H9 (cell line): ENCODE measurements around the gene SLC17A3. TPM values are rescaled to one million over a fixed set of nuclear protein-coding genes. Genes with fewer than 3 reads are reported as not detected.

Source experiments
- DNase-seq: peaks from one replicate; pipeline ENCODE4 v3.0.0-alpha.2; 2017
- H2AFZ ChIP-seq: one replicate; pipeline ENCODE4 v1.6.1; 2013; ENCODE audit warnings: mild to moderate bottlenecking, low read length, control low read depth, moderate library complexity
- H2AK5ac ChIP-seq: 2 replicates; pipeline ENCODE4 v1.6.1; 2013; ENCODE audit warnings: low read length, control low read depth, mixed read lengths; ENCODE audit not compliant: insufficient read length
- H2BK120ac ChIP-seq: one replicate; pipeline ENCODE4 v1.6.1; 2013; ENCODE audit warnings: low read depth, mild to moderate bottlenecking, low read length, control low read depth, inconsistent platforms; ENCODE audit not compliant: poor library complexity, severe bottlenecking
- H2BK12ac ChIP-seq: 2 replicates; pipeline ENCODE4 v1.6.1; 2013; ENCODE audit warnings: low read length, control low read depth, mixed read lengths, low read depth; ENCODE audit not compliant: insufficient read length
- H2BK15ac ChIP-seq: 2 replicates; pipeline ENCODE4 v1.6.1; 2013; ENCODE audit warnings: low read depth, low read length, control low read depth
- H2BK20ac ChIP-seq: one replicate; pipeline ENCODE4 v1.6.1; 2013; ENCODE audit warnings: low read depth, mild to moderate bottlenecking, low read length, control low read depth, inconsistent platforms; ENCODE audit not compliant: poor library complexity, severe bottlenecking
- H2BK5ac ChIP-seq: 2 replicates; pipeline ENCODE4 v1.6.1; 2013; ENCODE audit warnings: low read length, control low read depth, mixed read lengths; ENCODE audit not compliant: insufficient read length
- H3K14ac ChIP-seq: 2 replicates; pipeline ENCODE4 v1.6.1; 2013; ENCODE audit warnings: low read length, control low read depth; ENCODE audit not compliant: insufficient read depth
- H3K18ac ChIP-seq: 2 replicates; pipeline ENCODE4 v1.6.1; 2013; ENCODE audit warnings: low read depth, mild to moderate bottlenecking, mixed read lengths, low read length, control low read depth; ENCODE audit not compliant: insufficient read length
- H3K23ac ChIP-seq: 2 replicates; pipeline ENCODE4 v1.6.1; 2013; ENCODE audit warnings: low read length, control low read depth, mixed read lengths, low read depth; ENCODE audit not compliant: insufficient read length
- H3K23me2 ChIP-seq: 2 replicates; pipeline ENCODE4 v1.6.1; 2013; ENCODE audit warnings: low read depth, mild to moderate bottlenecking, mixed read lengths, low read length, control low read depth; ENCODE audit not compliant: insufficient read length, poor library complexity, severe bottlenecking
- H3K27ac ChIP-seq: 2 replicates; pipeline ENCODE4 v1.5.1; 2013; ENCODE audit warnings: low read length, control low read depth, mixed read lengths, low read depth; ENCODE audit not compliant: insufficient read length
- H3K27me3 ChIP-seq: 2 replicates; pipeline ENCODE4 v1.6.1; 2013; ENCODE audit warnings: low read length, control low read depth, inconsistent platforms; ENCODE audit not compliant: insufficient read depth
- H3K4ac ChIP-seq: 2 replicates; pipeline ENCODE4 v1.6.1; 2013; ENCODE audit warnings: low read depth, mild to moderate bottlenecking, control low read depth, inconsistent platforms, low read length, moderate library complexity
- H3K4me1 ChIP-seq: 2 replicates; pipeline ENCODE4 v1.6.1; 2013; ENCODE audit warnings: low read length, control low read depth, inconsistent platforms; ENCODE audit not compliant: insufficient read depth
- H3K4me2 ChIP-seq: 2 replicates; pipeline ENCODE4 v1.6.1; 2013; ENCODE audit warnings: low read length, control low read depth, mixed read lengths; ENCODE audit not compliant: insufficient read length, insufficient read depth
- H3K56ac ChIP-seq: 2 replicates; pipeline ENCODE4 v1.6.1; 2013; ENCODE audit warnings: low read depth, mild to moderate bottlenecking, mixed read lengths, low read length, control low read depth; ENCODE audit not compliant: insufficient read length
- H3K79me1 ChIP-seq: 2 replicates; pipeline ENCODE4 v1.6.1; 2013; ENCODE audit warnings: low read depth, mild to moderate bottlenecking, moderate library complexity, low read length, control low read depth, inconsistent platforms; ENCODE audit not compliant: insufficient read depth, poor library complexity, severe bottlenecking
- H3K79me2 ChIP-seq: 2 replicates; pipeline ENCODE4 v1.6.1; 2013; ENCODE audit warnings: low read length, control low read depth, inconsistent platforms; ENCODE audit not compliant: insufficient read depth
- H3K9ac ChIP-seq: 2 replicates; pipeline ENCODE4 v1.6.1; 2013; ENCODE audit warnings: low read length, control low read depth, mixed read lengths; ENCODE audit not compliant: insufficient read length; ENCODE audit errors: extremely low read depth
- H3K9me3 ChIP-seq: one replicate; pipeline ENCODE4 v1.6.1; 2013; ENCODE audit warnings: low read depth, low read length, inconsistent platforms; ENCODE audit not compliant: control insufficient read depth
- H3T11ph ChIP-seq: one replicate; pipeline ENCODE4 v1.6.1; 2013; ENCODE audit warnings: mild to moderate bottlenecking, low read length, control low read depth, inconsistent platforms
- H4K20me1 ChIP-seq: one replicate; pipeline ENCODE4 v1.6.1; 2013; ENCODE audit not compliant: control insufficient read depth, insufficient read length, insufficient read depth
- H4K5ac ChIP-seq: 2 replicates; pipeline ENCODE4 v1.6.1; 2013; ENCODE audit warnings: low read depth, mild to moderate bottlenecking, mixed read lengths, low read length, control low read depth; ENCODE audit not compliant: insufficient read length
- H4K8ac ChIP-seq: replicated peaks from 2 replicates; pipeline ENCODE4 v1.6.1; 2013; ENCODE audit warnings: low read length, control low read depth, mixed read lengths, low read depth; ENCODE audit not compliant: insufficient read length
- H4K91ac ChIP-seq: 2 replicates; pipeline ENCODE4 v1.6.1; 2013; ENCODE audit warnings: low read depth, mild to moderate bottlenecking, moderate library complexity, mixed read lengths, low read length, control low read depth; ENCODE audit not compliant: insufficient read length
- H3K27ac Mint-ChIP-seq, 3 experiments: 2 replicates in 2 of 3; 3 replicates in 1 of 3; pipeline ENCODE4 v1.8.0; 2020 to 2021; ENCODE audit warnings: mixed read lengths in 3 of 3, mild to moderate bottlenecking in 1 of 3, moderate library complexity in 1 of 3
- H3K27me3 Mint-ChIP-seq: 2 replicates; pipeline ENCODE4 v1.8.0; 2021; ENCODE audit warnings: low read depth, mild to moderate bottlenecking, moderate library complexity, mixed read lengths
- H3K36me3 Mint-ChIP-seq, 3 experiments: 2 replicates in 2 of 3; 3 replicates in 1 of 3; pipeline ENCODE4 v1.8.0; 2020 to 2021; ENCODE audit warnings: low read depth in 3 of 3, mixed read lengths in 3 of 3; ENCODE audit not compliant: insufficient read depth in 1 of 3
- H3K4me1 Mint-ChIP-seq, 2 experiments: 2 replicates each; pipeline ENCODE4 v1.8.0; 2020; ENCODE audit warnings: mixed read lengths in 2 of 2
- H3K4me3 Mint-ChIP-seq, 2 experiments: 2 replicates in 1 of 2; 3 replicates in 1 of 2; pipeline ENCODE4 v1.8.0; 2020 to 2021; ENCODE audit warnings: mild to moderate bottlenecking in 2 of 2, mixed read lengths in 2 of 2, moderate library complexity in 1 of 2
- H3K9me3 Mint-ChIP-seq, 2 experiments: 2 replicates in 1 of 2; 3 replicates in 1 of 2; pipeline ENCODE4 v1.8.0; 2020; ENCODE audit warnings: mild to moderate bottlenecking in 2 of 2, mixed read lengths in 2 of 2, moderate library complexity in 1 of 2
- CTCF ChIP-seq: fragments of 200-600 bp; sonication (generic); conservative IDR thresholded peaks from 3 replicates; pipeline ENCODE4 v1.8.0; 2021; ENCODE audit warnings: antibody characterized with exemption, mild to moderate bottlenecking
- WGBS: extraction: QIAGEN DNeasy Blood & Tissue Kit; methylation state at CpG from one replicate; pipeline ENCODE4 v1.1.7; 2013; ENCODE audit warnings: missing lambda C conversion rate, low lambda C conversion rate, mixed read lengths; ENCODE audit not compliant: insufficient read length; ENCODE audit errors: extremely low coverage; 5-methylcytosine and 5-hydroxymethylcytosine counted together
- total RNA-seq: library from RNA; stranded (reverse); gene quantifications from 2 replicates; pipeline ENCODE4 v1.2.1, GENCODE V29; 2021

The SLC17A3 gene
- total RNA-seq, 1 experiment from 2014 or later = not detected

- TF ChIP-seq CTCF = no peak
- no peak overlapping the region for H2AFZ ChIP-seq
- H4K8ac ChIP-seq = no peak overlapping the region
- no peak overlapping the region for H3K9ac ChIP-seq
- H4K91ac ChIP-seq = no peak overlapping the region
- no peak overlapping the region for H3K4ac ChIP-seq
- no peak overlapping the region for H3K27ac Mint-ChIP-seq
- no peak overlapping the region for H2BK15ac ChIP-seq
- no peaks in the 10 kb centered on the region for H3K27me3 ChIP-seq
- no peak overlapping the region for H3K14ac ChIP-seq
- no peaks in the 10 kb centered on the region for H3K9me3 Mint-ChIP-seq
- H2BK5ac ChIP-seq = no peak overlapping the region
- H3K4me1 Mint-ChIP-seq = peaks cover 7 to 8% of the 10 kb centered on the region in 2 experiments
- H3K27ac ChIP-seq = no peak overlapping the region
- H3K56ac ChIP-seq = no peak overlapping the region
- no peaks in the 10 kb centered on the region; the same call in 1 of the 2 replicates for H3K4me1 ChIP-seq
- H2BK20ac ChIP-seq = no peak overlapping the region
- no peaks in the 10 kb centered on the region for H3K79me1 ChIP-seq
- H2AK5ac ChIP-seq = no peak overlapping the region
- no peaks in the 10 kb centered on the region for H3K23me2 ChIP-seq
- H4K20me1 ChIP-seq = no peaks in the 10 kb centered on the region
- H3K4me2 ChIP-seq = no peak overlapping the region
- H3T11ph ChIP-seq = no peak overlapping the region
- no peak for DNase-seq
- no peaks in the 10 kb centered on the region for H3K9me3 ChIP-seq
- H3K18ac ChIP-seq = no peak overlapping the region
- H3K4me3 Mint-ChIP-seq = no peak overlapping the region
- H3K79me2 ChIP-seq = no peaks in the 10 kb centered on the region
- H3K27me3 Mint-ChIP-seq = no peaks in the 10 kb centered on the region
- H2BK12ac ChIP-seq = no peak overlapping the region
- WGBS = no CpG with 5 or more reads among the region's 6 CpGs
- H3K23ac ChIP-seq = no peak overlapping the region
- no peak overlapping the region for H2BK120ac ChIP-seq
- no peaks in the 10 kb centered on the region for H3K36me3 Mint-ChIP-seq
- H4K5ac ChIP-seq = no peak overlapping the region
These were observed 19.7 kb upstream of the SLC17A3 start for GRCh38 chr6:25893778-25894177.
